ENCODE measurements around the gene OMP. TPM values are rescaled to one million over a fixed set of nuclear protein-coding genes. Genes with fewer than 3 reads are reported as not detected.

The OMP gene
- total RNA-seq, 1 experiment from 2014 or later, result not detected

DNA sequence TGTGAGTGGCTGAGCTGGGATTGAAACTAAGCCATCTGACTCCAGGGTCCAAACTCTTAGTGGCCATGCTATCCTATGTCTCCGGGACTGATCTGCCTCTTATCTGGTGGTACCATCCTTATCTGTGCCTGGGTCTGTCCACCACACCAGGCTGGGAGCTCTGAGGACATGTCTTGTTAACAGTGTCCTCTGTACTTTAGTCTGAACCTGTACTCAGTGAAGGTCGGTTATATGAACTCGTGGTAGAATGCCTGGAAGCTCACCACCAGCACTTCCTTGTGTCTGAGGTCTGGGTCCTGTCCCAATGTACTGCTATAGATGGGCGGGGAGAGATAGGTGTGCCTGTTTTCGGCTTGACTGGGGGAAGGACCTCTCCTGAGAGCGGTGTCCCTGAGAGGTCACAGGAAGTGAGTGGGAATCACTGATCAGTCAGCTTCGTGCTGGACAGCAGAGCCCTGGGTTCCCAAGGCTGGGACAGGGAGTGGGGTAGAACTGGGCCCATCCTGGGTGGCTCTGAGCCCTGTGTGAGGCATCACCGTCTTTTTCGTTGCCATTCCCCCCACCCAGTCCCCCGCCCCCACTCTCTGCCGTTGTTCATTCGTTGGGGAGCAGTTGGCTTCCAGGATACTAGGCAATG lies 34.3 kb downstream of the OMP start:
- Mint-ChIP-seq H3K4me3 (ENCODE audit: unreplicated experiment) (no peak overlapping the region), H3K27me3 (ENCODE audit: insufficient read depth, unreplicated experiment) (no peaks in the 10 kb centered on the region), H3K9me3 (ENCODE audit: unreplicated experiment) (no peaks in the 10 kb centered on the region), H3K4me1 (ENCODE audit: insufficient read depth, unreplicated experiment) (no peaks in the 10 kb centered on the region), H3K36me3 (ENCODE audit: insufficient read depth, unreplicated experiment) (no peaks in the 10 kb centered on the region), H3K27ac (ENCODE audit: low read depth, unreplicated experiment) (no peak overlapping the region)
- ChIA-PET CTCF (interaction anchor here (0.6 to 1.8 kb wide), 2 partner anchors 10 to 17 kb away, joined by 3 to 4 read pairs; no protein-coding TSS in a partner anchor), POLR2A (no interaction called here)
- intact Hi-C loops (cut with micrococcal nuclease), result no loop called here
- no TSS peak for BruUV-seq (replicated peaks)
- TF ChIP-seq, protein P1, sequence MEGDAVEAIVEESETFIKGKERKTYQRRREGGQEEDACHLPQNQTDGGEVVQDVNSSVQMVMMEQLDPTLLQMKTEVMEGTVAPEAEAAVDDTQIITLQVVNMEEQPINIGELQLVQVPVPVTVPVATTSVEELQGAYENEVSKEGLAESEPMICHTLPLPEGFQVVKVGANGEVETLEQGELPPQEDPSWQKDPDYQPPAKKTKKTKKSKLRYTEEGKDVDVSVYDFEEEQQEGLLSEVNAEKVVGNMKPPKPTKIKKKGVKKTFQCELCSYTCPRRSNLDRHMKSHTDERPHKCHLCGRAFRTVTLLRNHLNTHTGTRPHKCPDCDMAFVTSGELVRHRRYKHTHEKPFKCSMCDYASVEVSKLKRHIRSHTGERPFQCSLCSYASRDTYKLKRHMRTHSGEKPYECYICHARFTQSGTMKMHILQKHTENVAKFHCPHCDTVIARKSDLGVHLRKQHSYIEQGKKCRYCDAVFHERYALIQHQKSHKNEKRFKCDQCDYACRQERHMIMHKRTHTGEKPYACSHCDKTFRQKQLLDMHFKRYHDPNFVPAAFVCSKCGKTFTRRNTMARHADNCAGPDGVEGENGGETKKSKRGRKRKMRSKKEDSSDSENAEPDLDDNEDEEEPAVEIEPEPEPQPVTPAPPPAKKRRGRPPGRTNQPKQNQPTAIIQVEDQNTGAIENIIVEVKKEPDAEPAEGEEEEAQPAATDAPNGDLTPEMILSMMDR (IDR thresholded peaks at IDR 0.05; ENCODE audit: unreplicated experiment), result no peak
- DNase-seq (ENCODE audit: unreplicated experiment), result no peak

DNA sequence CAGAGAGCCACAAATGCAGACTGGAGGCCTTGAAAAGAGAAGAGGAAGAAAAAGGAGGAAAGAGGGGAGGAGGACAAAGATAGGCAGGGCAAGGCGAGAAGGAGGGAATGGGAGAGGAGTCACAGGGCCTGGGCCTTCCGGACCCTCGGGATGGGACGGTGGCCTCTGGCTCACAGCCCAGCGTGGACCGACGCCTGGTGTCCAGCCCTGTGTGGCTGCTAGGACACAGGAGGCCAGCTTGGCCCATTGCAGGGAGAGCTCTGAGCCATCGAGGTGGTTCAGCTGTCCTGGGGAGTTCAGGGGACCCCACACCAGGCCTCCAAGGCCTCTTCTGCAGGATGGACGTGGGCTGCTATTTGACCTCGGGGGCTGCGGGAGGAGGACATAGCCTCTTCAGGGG lies 34.8 kb downstream of the OMP start:
- Mint-ChIP-seq H3K4me1 (ENCODE audit: insufficient read depth, unreplicated experiment) (no peaks in the 10 kb centered on the region), H3K27ac (ENCODE audit: low read depth, unreplicated experiment) (no peak overlapping the region), H3K9me3 (ENCODE audit: unreplicated experiment) (no peaks in the 10 kb centered on the region), H3K27me3 (ENCODE audit: insufficient read depth, unreplicated experiment) (no peaks in the 10 kb centered on the region), H3K4me3 (ENCODE audit: unreplicated experiment) (no peak overlapping the region), H3K36me3 (ENCODE audit: insufficient read depth, unreplicated experiment) (no peaks in the 10 kb centered on the region)
- intact Hi-C loops (cut with micrococcal nuclease), result no loop called here
- TF ChIP-seq, protein P1 (IDR thresholded peaks at IDR 0.05; ENCODE audit: unreplicated experiment), result no peak
- BruUV-seq (replicated peaks), result no TSS peak
- no peak for DNase-seq (ENCODE audit: unreplicated experiment)
- ChIA-PET POLR2A (no interaction called here), CTCF (interaction anchor here (1.8 kb wide), 1 partner anchor 10 kb away, joined by 4 read pairs; no protein-coding TSS in a partner anchor)

DNA sequence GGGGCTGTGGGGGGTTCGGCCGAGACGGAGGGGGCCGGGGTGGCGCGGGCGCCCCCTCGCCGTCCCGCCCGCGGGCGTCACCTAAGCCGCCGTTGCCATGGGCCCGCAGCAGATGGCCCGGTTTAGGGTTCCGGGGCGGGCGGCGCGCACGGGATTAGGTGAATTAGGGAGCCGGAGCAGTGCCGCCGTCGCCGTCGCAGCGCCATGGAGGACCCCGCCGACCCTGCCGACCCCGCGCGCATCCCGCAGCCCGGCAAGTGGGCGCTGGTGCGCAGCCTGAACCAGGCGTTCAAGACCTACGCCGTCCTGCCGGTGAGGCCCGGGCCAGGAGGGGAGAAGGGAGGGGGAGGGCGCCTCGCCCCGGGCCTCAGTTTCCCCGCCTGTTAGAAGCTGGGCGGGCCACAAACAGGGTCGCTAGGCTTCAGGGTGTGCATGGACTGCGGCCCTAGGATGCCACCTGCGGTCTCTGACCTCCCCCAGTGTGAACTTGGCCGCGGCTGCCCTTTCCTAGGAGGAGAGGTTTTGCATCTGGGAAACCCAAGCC lies 35.5 kb downstream of the OMP start:
- POLR2A ChIA-PET, result no interaction called here
- no peaks in the 10 kb centered on the region for H3K27me3 Mint-ChIP-seq (ENCODE audit: insufficient read depth, unreplicated experiment)
- intact Hi-C loops (cut with micrococcal nuclease), result no loop called here

DNA sequence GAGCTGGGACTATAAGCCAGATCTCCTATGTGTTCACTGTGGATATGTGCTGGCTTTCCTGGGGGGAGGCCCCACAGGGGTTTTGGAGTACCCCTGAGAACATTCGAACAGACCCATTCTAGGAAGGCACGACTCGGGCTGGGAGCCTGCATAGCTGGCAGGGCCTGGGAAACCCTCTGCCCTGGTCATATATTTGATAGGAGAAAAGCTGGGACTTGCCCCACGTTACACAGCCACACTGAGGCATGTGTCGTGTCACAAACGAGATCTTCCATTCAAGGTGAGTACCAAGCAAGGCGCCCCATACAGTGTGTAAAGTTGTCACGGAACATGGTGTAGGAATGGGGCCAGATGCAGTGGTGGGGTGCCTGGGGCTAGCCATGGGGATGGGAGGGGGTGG lies 36.6 kb downstream of the OMP start:
- no peak for DNase-seq (ENCODE audit: unreplicated experiment)
- POLR2A ChIA-PET, result no interaction called here
- no peak overlapping the region for H3K27ac Mint-ChIP-seq (ENCODE audit: low read depth, unreplicated experiment)
- no peak overlapping the region for H3K4me3 Mint-ChIP-seq (ENCODE audit: unreplicated experiment)
- TF ChIP-seq, protein P1 (IDR thresholded peaks at IDR 0.05; ENCODE audit: unreplicated experiment), result no peak
- CTCF ChIA-PET, result interaction anchor here (1.2 to 5.9 kb wide), 2 partner anchors 11 to 417 kb away, joined by 4 to 34 read pairs; partner anchors contain the start of gene MYO7A
- intact Hi-C loops (cut with micrococcal nuclease), result no loop called here
- no peaks in the 10 kb centered on the region for H3K36me3 Mint-ChIP-seq (ENCODE audit: insufficient read depth, unreplicated experiment)
- no peaks in the 10 kb centered on the region for H3K4me1 Mint-ChIP-seq (ENCODE audit: insufficient read depth, unreplicated experiment)
- H3K27me3 Mint-ChIP-seq (ENCODE audit: insufficient read depth, unreplicated experiment), result no peaks in the 10 kb centered on the region
- no TSS peak for BruUV-seq (replicated peaks)
- H3K9me3 Mint-ChIP-seq (ENCODE audit: unreplicated experiment), result no peaks in the 10 kb centered on the region

More for the DNA sequence above, 35.5 kb downstream of the OMP start:
- no TSS peak for BruUV-seq (replicated peaks)
- no peak overlapping the region for H3K4me3 Mint-ChIP-seq (ENCODE audit: unreplicated experiment)
- no peak for DNase-seq (ENCODE audit: unreplicated experiment)
- CTCF ChIA-PET, result interaction anchor here (5.9 kb wide), 1 partner anchor 10 kb away, joined by 34 read pairs; the partner anchor contains the start of gene MYO7A
- TF ChIP-seq, protein P1 (IDR thresholded peaks at IDR 0.05; ENCODE audit: unreplicated experiment), result no peak
- H3K36me3 Mint-ChIP-seq (ENCODE audit: insufficient read depth, unreplicated experiment), result no peaks in the 10 kb centered on the region
- H3K9me3 Mint-ChIP-seq (ENCODE audit: unreplicated experiment), result no peaks in the 10 kb centered on the region
- no peak overlapping the region for H3K27ac Mint-ChIP-seq (ENCODE audit: low read depth, unreplicated experiment)
- H3K4me1 Mint-ChIP-seq (ENCODE audit: insufficient read depth, unreplicated experiment), result no peaks in the 10 kb centered on the region

Data from MCF 10A (cell line).